Ureter (tissue), 1 donor: ENCODE results near the gene SPSB2. TPM values are rescaled to one million over a fixed set of nuclear protein-coding genes. Genes with fewer than 3 reads are reported as not detected.
A peak's percentile ranks its signal among the peaks of the same experiment; 100 is the strongest.
"Not testable (repeated sequence)": the region's sequence is repeated elsewhere in the genome, so short reads cannot be mapped to it uniquely, and the experiment has no call there.

Source experiments
- DNase-seq: peaks from one replicate; pipeline ENCODE4 v3.0.0-alpha.2; 2020; ENCODE audit warnings: low spot score
- total RNA-seq: library from RNA; stranded (reverse); gene quantifications from one replicate; pipeline ENCODE4 v1.2.4, GENCODE V29; 2023
- donor health status: DM: yes; HTN: yes; CAD: no.

Gene SPSB2
- total RNA-seq, 1 donor from 2014 or later: 9.9 TPM

DNA sequence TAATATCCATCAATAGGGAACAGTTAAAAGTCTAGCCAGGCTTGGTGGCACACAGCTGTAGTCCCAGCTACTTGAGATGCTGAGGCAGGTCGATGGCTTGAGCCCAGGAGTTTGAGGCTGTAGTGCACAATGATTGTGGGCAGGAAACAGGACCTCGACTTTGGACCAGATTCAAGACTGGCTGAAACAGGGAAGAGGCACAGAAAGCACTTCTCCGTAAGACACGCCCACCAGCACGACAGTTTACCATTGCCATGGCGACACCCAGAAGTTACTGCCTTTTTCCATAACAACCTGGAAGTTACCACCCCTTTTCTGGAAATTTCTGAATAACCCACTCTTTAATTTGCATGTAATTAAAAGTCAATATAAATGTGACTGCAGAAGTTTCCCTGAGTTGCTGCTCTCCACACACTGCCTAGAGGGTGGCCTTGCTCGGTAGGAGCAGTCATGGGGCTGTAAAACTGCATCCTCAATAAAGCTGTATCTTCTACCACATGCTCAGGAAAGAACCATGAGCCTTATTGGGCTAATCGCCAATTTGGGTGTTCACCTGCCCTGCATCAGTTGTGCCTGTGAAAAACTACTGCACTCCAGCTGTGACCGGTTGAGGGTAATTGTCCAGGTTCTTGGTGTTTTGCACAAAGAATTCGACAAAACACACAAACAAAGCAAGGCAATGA lies 26.9 kb upstream of the SPSB2 start:
- DNase-seq: peak; percentile 67

DNA sequence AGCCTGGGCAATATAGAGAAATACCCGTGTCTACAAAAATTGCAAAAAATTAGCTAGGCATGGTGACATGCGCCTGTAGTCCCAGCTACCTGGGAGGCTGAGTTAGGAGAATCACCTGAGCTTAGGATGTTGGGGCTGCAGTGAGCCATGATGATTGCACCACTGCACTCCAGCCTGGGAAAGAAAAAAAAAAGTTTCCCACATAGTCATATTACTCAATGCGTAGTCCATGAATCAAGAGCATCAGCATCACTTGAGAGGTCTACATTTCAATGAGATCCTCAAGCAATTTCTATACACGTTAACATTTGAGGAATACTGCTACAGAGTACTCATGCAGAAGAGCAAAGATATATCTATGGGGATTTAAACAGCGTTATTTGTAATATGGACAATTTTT lies 26.3 kb upstream of the SPSB2 start:
- no peak for DNase-seq

DNA sequence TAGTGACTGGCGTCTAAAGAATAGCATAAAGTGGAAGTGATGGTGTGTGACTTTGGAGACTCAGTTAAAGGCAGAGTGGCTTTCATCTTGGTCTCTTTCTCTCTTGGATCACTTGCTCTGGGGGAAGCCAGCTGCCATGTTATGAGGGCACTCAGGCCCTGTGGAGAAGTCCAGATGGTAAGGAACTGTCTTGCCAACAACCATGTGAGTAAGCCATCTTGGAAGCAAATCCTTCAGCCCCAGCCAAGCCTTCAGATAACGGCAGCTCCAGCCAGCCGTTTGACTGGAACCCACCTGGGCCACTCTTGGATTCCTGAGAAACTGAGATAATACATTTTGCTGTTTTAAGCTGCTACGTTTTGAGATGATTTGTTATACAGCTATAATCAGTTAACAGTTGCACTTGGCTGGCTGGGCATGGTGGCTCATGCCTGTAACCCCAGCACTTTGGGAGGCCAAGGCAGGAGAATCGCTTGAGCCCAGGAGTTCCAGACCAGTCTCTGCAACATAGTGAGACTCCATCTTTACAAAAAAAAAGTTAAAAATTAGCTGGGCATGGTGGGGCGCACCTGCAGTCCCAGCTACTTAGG lies 23.8 kb upstream of the SPSB2 start:
- DNase-seq: no peak

DNA sequence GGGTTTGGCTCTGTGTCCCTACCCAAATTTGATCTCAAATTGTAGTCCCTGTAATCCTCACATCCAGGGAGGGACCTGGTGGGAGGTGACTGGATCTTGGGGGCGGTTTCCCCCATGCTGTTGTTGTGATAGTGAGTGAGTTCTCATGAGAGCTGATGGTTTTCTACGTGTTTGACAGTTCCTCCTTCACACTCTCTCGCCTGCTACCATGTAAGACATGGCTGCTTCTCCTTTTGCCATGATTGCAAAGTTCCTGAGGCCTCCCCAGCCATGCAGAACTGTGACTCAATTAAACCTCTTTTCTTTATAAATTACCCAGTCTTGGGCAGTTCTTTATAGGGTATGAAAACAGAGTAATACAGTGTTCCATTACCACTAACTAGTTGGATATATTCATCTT lies 21.2 kb upstream of the SPSB2 start:
- no peak for DNase-seq

DNA sequence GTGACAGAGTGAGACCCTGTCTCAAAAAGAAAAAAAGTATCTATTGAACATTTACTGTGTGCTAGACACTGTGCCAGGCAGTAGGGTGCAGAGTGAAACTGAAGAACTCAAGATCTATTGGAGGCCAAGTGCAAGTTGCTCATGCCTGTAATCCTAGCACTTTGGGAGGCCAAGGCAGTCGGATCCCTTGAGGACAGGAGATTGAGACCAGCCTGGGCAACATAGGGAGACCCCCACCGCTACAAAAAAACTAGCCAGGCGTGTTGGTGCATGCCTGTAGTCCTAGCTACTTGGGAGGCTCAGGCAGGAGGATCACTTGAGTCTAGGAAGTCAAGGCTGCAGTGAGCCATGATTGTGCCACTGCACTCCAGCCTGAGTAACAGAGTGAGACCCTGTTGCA lies 19.6 kb upstream of the SPSB2 start:
- DNase-seq: not testable (repeated sequence)

DNA sequence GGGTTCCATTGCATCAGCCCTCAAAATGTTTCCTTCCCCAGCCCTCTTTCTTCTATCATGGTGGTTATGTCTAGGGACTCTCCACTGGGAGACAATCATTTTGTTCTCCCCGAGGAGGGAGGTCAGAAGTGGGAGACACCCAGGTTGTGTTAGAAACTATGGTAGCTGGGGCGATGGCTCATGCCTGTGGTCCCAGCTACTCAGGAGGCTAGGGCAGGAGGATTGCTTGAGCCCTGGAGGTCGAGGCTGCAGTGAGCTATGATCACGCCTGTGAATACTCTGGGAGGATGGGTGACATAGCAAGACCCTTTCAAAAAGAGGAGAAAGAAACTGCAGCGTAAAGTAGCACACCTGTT lies 18.5 kb upstream of the SPSB2 start:
- no peak for DNase-seq

DNA sequence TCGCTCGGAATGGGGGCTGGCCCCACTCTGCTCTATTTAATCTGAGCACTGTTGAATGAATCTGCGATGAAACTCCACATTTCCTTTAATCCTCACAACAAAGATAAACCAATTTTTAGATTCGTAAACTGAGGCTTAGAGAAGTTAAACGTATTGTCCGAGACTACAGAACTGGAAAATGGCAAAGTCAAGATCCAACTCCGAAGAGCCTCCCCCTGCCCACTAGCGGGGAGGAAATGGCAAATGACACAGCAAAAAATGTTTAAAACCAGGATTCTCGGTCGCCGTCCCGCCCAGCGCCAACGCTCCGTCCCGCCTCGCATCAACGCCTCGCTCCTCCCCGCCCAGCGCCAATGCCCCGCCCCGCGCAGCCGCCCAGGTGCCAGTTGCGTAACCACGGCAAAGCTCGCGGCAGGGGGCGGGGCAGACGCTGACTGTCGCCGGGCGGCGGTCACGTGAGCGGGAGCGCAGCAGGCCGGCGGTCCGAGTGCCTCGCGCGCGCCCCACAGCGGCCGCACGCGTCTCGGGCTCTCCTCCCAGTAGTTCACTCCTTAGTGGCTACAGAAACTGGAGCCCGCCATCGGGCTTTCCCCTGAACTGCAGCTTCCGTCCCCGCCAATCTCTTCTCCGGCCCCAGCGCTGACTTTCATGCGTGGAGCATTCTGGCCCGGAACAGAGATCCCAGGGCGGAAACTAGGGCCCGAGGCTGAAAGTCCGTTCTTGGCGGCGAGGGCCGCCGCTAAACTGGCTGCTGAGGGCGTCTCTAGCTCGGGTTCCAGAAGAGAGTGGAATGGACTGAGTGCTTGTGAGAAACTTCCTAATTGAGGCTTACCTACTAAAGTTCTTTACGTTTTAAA lies 17.9 kb upstream of the SPSB2 start:
- peak; percentile 98 for DNase-seq

DNA sequence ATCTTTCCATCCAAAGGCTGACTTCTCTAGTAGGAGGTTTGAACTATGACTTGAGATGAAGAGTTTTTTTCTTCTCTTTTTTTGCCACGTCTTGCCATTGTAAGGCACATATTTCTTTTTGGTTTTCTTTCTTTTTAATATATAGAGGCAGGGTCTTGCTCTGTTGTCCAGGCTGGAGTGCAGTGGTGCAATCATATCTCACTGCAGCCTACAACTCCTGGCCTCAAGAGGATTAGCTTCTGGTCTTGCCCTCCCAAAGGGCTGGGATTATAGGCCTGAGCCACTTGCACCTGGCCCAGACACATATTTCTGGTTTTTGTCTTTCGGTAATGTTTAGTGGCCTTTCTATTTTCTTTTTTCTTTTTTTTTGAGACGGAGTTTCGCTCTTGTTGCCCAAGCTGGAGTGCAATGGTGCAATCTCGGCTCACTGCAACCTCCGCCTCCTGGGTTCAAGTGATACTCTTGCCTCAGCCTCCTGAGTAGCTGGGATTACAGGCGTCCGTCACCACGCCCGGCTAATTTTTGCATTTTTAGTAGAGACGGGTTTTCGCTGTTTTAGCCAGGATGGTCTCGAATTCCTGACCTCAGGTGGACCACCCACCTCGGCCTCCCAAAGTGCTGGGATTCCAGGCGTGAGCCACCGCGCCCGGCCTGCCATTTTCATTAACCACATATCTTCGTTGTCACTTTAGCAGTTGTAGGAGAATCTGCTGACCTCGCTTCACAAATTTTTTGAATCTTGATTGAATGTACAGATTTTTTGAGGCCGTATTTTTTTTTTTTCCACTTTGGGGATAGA lies 16.9 kb upstream of the SPSB2 start:
- DNase-seq: not testable (repeated sequence)

DNA sequence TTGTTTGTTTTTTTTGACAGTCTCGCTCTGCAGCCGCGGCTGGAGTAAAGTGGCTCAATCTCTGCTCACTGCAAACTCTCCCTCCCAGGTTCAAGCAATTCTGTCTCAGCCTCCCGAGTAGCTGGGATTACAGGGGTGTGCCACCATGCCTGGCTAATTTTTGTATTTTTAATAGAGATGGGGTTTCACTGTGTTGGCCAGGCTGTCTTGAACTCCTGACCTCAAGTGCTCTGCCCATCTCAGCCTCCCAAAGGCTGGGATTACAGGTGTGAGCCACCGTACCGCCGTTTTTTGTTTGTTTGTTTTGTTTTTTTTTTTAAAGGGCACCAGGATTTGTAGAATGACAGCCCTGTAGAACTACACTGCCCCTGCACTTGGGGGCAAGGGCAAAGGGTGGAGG lies 15.7 kb upstream of the SPSB2 start:
- not testable (repeated sequence) for DNase-seq

DNA sequence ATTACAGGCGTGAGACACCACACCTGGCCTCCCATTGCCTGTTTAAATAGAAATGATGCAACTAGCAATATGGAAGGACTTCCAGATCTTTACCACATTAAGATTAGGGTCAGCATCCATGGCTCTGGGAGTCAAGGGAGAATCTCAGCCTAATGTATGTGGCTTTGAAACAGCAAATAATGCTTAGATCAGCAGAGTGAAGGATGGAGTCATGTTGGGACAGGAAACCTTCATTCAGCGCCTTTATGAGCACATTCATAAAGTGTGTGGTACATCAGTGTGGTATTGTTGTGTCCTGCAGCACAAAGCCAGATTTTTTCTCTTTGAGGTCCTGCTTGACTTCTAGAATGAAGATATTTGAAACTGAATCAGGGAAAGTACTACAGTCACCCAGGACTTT lies 15.3 kb upstream of the SPSB2 start:
- DNase-seq: no peak

DNA sequence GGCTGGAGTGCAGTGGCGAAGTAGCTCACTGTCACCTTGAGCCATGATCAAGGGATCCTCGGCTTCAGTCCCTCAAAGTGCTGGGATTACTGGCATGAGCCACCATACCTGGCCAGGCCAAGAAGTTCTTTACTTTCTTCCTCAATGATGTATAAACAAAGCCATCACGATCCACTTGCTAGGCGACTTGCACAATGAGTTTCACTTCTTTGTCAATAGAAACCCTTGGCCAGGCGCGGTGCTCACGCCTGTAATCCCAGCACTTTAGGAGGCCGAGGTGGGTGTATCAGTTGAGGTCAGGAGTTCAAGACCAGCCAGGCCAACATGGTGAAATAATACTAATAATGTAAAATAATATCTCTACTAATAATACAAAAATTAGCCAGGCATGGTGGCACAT lies 14.4 kb upstream of the SPSB2 start:
- DNase-seq: no peak

DNA sequence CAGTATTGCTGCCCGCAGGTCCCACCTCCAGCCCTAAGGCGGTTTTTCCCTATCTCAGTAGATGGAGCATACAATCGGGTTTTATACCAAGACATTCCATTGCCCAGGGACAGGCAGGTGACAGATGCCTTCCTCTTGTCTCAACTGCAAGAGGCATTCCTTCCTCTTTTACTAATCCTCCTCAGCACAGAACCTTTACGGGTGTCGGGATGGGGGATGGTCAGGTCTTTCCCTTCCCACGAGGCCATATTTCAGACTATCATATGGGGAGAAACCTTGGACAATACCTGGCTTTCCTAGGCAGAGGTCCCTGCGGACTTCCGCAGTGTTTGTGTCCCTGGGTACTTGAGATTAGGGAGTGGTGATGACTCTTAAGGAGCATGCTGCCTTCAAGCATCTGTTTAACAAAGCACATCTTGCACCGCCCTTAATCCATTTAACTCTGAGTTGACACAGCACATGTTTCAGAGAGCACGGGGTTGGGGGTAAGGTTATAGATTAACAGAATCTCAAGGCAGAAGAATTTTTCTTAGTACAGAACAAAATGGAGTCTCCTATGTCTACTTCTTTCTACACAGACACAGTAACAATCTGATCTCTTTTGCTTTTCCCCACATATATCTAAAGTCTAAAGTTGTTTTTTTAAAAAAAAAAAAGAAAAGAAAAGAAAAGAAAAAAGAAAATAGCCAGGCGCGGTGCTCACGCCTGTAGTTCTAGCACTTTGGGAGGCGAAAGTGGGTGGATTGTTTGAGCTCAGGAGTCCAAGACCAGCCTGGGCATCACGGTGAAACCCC lies 13.3 kb upstream of the SPSB2 start:
- not testable (repeated sequence) for DNase-seq

DNA sequence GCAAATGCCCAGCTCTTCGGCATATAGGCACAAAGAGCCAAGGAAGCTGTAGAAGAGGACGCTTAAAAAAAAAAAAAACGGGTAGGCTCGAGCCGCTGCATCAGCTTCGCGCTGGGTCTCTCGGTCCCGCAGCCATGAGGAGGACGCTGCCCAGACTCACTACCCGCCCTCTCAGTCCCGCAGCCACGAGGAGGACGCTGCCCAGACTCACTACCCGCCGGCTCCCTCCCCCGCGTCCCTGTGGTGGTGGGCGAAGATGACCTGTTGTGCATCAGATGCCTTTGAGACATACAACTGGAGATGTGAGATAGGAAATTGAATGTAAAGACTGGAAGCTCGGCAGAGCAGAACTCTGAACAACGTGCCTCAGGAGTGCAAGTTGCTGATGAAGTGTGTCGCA lies 11.4 kb upstream of the SPSB2 start:
- no peak for DNase-seq

DNA sequence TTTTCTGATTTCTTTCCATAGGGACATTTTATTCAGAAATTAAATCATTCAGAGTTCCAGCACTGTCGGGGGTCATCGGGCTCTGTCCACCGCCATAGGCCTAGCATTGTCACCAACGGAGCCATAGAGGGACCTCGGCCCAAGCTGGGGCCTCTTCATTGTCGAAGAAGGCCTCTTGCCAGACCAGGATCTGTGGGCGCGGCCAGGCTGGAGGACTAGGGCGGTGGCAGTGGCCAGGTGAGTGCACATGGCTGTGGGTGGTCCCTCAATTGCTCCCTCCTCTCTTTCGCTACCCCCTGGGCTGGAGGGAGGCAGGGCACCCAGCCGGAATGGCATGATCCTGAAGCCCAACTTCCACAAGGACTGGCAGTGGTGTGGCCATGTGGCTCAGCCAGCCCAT lies 10.6 kb upstream of the SPSB2 start:
- DNase-seq: no peak

DNA sequence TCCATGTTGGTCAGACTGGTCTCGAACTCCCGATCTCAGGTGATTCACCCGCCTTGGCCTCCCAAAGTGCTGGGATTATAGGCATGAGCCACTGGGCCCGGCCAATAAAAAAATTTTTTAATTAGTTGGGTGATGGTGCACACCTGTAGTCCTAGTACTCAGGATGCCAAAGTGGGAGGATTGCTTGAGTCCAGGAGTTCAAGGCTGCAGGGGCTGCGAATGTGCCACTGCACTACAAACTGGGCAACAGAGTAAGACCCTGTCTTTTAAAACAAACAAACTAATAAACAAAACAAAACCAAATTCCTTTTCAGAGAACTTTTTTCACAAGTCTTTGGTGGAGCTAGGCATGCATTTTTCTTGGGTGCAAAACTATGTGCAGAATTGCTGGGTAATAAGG lies 10.1 kb upstream of the SPSB2 start:
- DNase-seq: no peak

DNA sequence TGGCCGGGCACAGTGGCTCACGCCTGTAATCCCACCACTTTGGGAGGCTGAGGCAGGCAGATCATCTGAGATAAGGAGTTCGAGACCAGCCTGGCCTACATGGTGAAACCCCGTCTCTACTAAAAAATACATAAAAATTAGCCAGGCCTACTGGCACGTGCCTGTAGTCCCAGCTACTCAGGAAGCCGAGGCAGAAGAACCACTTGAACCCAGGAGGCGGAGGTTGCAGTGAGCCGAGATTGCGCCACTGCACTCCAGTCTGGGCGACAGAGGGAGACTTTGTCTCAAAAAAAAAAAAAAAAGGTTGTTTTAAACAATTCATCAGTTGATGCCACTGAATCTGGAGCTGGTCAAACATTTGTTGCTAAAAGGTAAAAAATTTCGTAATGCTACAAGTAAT lies 6.7 kb upstream of the SPSB2 start:
- not testable (repeated sequence) for DNase-seq

DNA sequence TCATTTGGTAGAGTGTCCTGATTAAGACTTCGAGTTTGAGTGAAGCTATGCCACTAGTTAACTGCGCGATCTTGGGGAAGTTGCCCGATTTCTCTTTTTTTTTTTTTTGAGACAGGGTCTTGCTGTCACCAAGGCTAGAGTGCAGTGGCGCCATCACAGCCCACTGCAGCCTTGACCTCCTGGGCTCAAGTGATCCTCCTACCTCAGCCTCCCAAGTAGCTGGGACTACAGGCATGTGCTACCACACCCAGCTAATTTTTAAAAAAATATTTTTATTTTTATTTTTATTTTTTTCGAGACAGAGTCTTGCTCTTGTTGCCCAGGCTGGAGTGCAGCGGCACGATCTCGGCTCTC lies 889 bp upstream of the SPSB2 start:
- DNase-seq: not testable (repeated sequence)

DNA sequence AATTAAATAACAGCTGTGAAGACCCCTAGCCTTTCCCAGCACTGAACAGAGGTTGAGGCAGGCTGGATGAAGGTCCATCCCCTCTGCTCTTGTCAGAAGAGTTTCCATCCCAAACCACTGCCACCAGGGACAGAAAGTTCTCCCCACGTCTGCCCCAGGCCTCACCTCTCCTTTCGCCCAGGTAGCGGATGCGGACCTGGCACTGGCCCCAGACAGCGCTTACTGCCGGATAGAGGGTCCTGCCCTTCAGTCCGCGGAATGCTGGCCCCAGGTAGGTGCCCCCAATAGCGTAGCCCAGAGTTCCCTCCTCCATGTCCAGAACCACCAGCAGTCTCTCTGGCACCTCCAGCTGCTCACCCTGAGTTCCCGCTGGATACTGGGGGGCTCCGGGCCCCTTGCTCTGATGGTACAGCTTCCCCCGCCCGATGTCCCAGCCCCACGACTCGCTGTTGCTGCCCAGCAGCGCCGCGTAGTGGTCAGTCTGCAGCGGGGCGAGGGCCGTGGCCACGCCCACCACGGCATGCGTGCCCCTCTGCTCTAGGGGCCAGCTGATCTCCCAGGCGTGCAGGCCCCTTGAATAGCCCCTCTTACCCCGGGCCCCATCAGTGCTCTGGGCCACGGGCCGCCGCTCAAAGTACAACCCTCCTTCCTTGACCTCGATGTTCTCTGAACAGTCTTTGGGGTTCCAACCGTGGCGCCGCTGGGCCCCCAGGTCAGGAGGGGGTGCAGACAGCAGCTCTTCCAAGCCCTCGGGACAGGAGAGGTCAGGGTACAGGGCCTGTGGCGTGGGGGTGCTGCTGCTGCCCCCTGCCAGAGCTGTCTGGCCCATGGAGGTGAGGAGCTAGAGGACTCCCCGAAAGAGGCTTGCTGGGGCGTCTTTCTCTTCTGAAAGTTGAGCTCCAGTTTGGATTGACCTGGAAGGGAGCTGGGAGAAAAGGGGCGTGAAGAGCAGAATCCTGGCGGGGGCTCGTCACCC lies 742 bp downstream of the SPSB2 start:
- DNase-seq: peak; percentile 84

DNA sequence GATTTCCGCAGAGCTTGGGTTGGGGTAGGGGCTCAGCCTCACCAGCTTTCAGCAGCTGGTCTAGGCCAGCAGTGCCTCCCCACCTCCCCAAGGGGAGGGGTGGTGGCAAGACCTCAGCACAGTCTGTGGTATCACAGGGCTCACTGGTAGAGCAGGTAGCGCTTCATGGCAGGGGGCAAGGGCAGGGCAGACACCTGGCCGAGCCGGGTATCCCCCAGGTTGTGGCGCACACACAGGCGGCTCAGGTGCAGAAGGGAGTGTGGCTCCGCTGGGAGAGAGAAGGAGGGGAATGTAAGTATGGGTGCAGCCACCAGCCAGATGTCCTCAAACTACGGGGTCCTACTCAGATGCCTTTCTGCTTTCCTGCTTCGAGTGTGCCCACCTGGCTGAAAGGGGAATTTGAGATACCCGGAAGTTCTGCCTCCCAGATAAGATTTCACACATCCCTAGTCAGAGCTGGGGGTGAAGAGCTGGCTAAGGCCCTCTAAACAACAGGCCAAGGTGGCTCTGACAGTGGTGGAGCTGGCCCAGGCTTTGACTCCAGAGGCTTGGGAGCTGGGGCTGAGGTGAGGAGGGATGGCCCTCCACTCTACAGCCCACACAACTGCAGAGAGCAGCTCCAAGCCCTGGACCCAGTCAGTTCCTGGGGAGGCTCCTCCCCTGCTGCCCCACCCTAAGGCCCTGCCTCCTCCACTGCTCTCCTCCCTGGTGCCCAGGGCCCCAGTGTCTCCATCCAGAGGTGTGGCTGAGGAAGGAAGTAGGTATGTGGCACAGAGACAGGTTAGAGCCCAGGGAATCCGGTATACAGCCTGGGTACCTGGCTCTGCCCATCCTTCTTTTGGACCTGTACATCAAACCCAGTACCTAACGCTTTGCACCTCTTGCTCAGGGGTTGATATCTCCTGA lies 1.8 kb downstream of the SPSB2 start:
- DNase-seq: no peak
